ENCODE data around the gene ITPRIPL2.

ITPRIPL2 gene

DNA sequence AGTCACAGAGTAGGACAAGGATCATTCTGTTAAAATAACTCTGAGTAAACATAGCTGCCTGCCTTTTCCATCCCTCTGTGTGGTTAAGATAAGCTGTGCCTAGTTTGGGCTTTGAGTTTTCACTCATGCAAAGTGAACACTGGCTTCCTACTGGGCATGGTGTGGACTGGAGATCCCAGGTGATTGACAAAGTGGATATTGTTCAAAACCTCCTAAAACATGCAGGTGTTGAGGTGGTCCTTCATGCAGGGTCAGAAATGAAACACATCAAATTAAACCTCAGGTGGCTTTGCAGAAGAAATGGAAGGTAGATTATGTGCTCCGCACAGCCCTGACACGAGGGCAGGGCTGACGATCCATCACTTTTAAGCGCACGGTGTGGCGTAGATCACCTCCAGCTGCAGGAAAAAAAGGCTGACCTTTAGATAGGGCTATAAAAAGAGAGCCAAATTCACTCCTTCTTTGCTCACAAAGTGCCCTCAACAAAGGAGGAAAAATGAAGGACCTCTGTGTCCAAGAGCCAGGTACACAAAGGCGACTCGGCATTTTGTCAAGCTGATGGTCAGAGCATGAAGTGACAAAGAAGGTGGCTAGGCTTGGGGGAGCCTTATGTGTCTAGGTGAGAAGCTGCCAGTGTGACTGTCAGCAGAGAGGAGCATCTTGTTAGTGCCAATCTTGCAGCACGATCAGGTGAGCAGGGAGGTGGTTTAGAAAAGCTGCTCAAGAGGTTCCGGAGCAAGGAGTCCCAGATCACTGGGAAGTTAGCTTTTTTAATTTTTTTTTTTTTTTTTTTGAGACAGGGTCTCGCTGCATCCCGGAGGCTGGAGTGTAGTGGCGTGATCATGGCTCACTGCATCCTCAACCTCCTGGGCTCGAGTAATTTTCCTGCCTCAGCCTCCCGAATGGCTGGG, 19.9 kb upstream of the ITPRIPL2 start:
- DNase-seq (ENCODE audit: low read depth): no peak

DNA sequence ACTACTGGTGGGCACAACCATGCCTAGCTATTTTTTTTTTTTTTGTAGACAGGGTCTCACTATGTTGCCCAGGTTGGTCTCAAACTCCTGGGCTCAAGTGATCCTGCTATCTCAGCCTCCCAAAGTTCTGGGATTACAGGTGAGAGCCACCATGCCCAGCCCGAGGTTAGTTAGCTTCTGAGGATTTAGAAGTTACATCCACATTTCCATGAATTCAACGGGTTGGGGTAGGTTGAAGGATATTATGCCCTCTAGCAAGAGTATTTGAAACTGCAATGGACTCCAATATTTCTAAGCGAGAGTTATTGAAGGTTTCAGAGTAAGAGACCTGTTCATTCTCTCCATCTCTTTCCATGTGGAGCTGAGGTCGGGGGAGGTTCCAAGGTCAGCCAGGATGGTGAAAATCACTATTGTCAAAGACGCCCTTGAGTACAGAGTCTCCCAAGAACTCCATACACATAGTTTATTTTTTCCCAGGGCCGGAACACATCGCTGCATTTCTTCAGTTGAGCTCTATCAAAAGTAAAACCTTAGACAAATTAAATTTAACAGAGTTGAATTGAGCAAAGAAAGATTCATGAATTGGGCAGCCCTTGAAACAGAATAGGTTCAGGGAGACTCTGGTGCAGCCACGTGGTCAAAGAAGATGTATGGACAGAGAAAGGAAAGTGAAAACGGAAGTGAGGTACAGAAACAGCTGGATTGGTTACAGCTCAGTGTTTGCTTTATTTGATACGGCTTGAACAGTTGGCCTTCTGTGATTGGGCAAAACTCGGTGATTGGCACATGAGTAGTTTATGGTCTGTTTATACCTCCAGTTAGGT, 19.0 kb upstream of the ITPRIPL2 start:
- DNase-seq (ENCODE audit: low read depth): no peak

DNA sequence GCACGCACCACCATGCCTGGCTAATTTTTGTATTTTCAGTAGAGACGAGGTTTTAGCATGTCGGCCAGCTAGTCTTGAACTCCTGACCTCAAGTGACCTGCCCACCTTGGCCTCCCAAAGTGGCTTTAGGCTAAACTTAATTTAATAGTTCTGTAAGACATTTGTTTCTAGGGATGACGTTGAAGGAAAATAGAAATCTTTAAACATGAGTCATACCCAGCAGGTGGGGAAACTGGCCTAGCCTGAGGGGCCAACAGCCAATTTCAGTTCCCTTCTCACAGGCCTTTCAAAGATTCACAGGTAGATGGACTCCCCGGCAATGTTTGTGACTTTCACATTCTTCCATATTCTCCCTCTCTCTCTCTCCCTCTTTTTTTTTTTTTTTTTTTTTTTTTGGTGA, 18.1 kb upstream of the ITPRIPL2 start:
- DNase-seq (ENCODE audit: low read depth): no peak

DNA sequence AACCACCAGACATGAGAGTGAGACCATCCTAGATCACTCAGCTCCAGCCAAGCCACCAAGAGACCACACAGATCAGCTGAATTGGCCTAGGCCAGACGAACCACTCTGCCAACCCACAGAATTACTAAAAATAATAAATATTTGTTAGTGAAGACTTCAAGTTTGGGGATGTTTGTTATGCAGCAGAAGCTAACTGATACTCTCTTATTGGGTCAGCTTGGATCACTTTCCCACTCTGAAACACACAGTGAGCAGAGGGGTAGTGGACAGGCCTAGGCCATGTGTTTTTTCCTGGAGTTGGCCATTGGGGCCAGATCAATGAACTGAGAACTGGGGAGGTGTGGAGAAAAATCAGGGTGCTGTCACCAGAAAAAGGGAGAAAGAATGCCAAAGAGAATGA, 15.6 kb upstream of the ITPRIPL2 start:
- no peak for DNase-seq (ENCODE audit: low read depth)

DNA sequence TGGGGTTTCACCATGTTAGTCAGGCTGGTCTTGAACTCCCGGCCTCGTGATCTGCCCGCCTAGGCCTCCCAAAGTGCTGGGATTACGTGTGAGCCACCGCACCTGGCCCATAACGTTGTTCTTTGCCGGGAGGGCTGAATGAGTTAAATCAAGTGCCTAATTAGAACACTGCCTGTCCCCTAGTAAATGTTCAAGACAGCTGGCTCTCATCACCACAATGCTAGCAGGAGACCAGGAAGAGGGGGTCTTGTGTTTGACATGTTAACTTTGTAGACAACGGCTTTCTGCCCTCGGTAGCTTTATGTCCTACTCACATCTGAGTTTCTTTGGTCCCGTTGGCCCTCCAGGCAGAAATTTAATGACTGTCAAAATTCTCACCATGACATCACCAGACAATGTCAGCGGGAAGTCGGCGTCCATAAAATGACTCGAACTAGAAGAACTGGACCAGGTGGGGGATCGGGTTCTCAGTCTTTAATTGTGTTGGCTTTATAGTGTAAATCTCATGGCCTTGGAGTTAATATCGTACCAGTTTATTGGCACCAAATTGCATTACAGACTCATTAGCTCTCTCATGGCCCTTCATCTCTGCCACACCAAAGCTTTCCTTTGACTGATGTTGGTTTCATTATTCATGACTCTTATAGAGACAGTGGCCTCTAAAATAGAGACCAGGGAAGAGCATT, 11.4 kb upstream of the ITPRIPL2 start:
- DNase-seq (ENCODE audit: low read depth): no peak

DNA sequence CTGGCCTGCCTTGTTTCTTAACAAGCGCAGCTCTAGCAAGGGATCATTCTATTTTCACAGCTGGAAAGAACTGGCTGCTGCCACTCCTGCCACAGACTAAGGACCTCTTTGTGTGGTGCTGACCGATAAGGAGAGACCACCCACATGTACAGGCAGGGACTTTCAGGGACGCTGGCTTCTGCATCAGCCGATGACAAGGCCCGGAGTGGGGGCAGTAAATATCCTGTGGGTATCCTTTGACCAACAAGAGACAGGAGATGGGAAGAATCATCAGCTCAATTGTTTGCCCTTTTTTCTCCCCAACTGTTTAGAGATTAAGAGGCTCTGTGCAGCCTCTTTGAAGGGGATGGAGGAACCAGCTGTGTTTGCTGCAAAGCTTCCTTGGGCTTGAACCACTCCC, 9.2 kb upstream of the ITPRIPL2 start:
- DNase-seq (ENCODE audit: low read depth): no peak

DNA sequence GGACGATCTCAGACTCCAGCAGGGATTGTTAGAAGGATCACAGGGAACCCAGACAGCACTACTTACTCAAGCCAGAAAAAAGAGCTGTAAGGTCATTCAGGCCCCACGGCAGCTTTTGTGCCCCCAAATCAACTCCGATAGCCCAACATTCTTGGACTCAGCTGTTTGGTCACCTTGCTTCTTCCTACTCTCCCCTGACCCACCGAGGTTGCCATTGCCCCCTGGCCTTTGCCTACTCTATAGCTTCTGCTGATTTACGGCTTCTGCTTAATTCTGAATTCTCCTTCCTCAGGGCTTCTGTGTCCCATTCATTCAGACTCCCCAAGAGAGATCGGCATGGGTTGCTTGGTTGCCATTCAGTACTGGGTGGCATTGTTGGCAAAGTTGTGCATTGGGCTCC, 8.6 kb upstream of the ITPRIPL2 start:
- DNase-seq (ENCODE audit: low read depth): no peak

DNA sequence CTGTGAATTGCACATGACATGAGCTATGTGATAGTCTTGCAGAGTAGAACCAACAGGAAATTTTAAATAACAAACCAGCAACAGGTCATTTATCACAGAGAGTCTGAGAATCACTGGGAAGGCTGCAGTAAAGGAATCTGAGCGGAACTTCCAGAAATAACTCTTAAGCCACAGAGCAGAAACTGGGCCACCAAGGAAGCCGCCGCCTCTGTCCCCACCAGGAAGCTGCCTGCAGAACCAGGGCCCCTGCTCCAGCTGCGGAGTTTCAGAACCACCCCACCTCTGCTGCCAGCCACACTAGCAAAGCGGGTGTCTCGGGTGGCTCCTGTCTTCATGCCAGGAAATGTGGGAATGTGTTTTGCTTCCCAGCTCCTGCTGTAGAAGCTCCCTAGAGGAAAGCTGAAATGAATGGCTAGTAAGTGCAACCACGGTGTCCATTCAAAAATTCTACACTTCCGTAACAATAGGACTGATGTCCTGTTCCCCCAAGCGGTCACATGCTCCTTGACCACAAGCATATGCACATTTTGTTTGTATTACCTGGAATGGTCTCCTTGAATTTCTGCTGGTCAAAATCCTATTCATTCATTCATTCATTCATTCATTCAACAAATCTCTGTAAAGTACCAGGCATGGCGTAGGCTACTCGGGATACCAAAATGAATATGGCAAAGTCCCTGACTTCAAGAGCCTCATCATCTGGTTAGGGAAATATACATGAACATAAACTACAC, 7.7 kb upstream of the ITPRIPL2 start:
- DNase-seq (ENCODE audit: low read depth): no peak

DNA sequence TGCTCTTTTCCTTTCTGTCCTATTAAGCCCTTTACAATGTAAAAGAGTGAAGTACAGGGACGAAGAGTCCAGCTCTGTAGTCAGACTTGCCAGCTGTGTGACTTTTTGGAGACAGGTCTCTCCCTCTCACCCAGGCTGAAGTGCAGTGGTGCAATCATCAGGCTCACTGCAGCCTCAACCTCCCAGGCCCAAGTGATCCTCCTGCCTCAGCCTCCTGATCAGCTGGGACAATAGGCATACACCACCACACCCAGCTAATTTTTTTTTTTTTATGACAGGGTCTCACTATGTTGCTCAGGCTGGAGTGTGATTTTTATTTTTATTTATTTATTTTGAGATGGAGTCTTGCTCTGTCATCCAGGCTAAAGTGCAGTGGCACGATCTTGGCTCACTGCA, 7.1 kb upstream of the ITPRIPL2 start:
- DNase-seq (ENCODE audit: low read depth): no peak

DNA sequence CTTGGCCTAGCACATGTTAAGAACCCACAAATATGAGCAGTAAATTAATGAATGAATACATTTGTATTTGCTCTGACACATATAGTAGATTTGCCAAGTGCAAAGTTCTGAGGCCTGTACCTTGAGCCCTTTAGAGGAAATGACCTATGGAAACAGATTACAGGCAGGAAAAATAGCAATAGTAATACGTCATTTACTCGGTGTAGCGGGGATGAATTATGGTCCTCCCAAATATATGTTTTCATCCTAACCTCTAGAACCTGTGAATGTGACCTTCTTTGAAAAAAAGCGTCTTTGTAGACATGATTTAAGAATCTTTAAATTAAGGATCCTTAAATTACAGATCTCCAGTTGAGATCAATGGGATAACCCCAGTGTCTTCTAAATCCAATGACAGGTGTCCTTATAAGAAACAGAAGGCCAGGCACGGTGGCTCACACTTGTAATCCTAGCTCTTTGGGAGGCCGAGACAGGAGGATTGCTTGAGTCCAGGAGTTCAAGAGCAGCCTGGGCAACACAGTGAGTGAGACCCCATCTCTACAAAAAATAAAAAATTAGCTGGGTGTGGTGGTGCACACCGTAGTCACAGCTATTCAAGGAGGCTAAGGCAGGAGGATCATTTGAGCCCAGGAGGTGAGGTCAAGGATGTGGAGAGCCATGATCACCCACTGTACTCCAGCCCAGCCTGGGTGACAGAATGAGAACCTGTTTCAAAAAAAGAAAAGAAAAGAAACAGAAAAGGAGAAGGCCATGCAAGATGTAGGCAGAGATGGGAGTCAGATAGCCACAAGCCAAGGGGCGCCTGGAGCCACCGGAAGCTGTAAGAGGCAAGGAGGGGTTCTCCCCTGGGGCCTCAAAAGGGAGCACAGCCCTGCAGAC, 5.1 kb upstream of the ITPRIPL2 start:
- DNase-seq (ENCODE audit: low read depth): no peak

DNA sequence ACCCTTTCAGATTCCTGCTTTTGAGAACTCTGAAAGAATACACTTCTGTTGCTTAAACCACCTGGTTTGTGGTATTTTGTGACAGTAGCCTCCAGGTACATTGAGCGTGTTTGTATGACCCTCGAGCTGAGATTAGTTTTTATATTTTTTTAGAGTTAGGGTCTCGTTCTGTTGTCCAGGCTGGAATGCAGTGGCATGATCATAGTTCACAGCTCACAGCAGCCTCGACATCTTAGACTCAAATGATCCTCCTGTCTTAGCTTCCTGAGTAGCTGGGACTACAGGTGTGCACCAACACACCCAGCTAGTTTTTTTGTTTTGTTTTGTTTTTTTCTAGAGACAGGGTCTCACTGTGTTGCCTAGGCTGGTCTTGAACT, 4.5 kb upstream of the ITPRIPL2 start:
- DNase-seq (ENCODE audit: low read depth): no peak

DNA sequence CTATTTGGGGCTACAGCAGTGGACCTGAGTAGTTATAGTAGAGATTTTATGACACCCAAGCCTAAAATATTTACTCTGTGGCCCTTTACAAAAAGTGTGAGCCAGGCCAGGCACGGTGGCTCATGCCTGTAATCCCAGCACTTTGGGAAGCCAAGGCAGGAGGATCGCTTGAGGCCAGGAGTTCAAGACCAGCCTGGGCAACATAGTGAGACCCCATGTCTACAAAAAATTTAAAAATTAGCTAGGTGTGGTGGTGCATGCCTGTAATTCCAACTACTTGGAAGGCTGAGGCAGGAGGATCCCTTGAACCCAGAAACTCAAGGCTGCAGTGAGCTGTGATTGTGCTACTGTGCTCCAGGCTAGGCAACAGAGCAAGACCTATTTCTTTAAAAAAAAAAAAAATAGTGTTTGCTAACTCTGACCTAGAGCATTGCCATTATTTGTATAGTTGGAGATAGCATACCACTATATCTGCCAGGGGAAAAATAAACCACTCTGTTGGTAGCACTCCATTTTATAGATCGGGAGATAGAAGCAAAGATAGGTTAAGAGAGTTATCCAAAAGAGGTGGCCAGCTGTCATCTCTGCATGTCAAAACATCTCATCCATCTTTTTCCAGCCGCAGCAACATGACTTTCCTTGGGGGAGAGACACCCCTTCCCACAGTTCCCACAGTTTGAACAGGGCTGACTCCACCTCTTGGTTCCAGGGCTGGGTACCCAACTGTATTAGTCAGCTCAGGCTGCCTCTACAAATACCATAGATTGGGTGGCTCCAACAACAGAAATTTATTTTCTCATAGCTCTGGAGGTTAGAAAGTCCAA, 3.0 kb upstream of the ITPRIPL2 start:
- DNase-seq (ENCODE audit: low read depth): no peak

DNA sequence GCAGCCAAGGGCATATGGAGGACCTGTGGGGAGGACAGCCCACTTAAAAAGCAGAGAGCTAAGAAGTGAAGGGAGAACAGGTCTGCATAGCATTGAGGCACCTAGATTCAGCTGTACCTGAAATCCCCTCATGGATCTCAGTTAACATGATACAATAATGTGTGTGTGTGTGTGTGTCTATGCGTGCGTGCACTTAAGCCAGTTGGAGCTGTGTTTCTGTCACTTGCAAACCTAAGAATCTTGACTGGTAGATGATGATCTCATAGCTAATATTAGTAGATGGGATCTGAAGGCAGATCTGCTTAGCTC, 1.7 kb upstream of the ITPRIPL2 start:
- no peak for DNase-seq (ENCODE audit: low read depth)

DNA sequence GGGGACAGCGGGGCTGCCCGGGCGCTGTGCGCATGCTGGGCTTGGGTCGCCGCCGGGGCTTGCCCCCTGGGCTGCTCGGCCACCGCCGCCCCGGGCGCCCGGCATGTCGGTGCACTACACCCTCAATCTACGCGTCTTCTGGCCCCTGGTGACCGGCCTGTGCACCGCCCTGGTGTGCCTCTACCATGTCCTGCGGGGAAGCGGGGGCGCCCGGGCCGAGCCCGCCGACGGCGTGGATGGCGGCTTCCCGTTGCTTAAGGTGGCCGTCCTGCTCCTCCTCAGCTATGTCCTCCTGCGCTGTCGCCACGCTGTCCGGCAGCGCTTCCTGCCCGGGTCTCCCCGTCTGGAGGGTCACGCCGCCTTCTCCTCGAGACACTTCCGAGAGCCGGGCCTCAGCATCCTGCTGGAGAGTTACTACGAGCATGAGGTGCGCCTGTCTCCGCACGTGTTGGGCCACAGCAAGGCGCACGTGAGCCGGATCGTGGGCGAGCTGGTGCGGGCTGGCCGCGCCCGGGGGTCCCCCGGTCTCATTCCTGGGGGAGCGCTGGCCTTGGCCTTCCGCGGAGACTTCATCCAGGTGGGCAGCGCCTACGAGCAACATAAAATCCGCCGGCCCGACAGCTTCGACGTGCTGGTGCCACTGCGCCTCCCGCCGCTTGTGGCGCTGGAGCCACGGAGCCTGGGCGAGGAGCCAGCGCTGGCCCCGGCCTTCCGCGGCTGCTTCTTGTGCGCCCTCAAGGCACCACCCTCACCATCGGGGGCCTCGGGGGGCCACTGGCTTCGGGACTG, 789 bp downstream of the ITPRIPL2 start:
- no peak for DNase-seq (ENCODE audit: low read depth)

DNA sequence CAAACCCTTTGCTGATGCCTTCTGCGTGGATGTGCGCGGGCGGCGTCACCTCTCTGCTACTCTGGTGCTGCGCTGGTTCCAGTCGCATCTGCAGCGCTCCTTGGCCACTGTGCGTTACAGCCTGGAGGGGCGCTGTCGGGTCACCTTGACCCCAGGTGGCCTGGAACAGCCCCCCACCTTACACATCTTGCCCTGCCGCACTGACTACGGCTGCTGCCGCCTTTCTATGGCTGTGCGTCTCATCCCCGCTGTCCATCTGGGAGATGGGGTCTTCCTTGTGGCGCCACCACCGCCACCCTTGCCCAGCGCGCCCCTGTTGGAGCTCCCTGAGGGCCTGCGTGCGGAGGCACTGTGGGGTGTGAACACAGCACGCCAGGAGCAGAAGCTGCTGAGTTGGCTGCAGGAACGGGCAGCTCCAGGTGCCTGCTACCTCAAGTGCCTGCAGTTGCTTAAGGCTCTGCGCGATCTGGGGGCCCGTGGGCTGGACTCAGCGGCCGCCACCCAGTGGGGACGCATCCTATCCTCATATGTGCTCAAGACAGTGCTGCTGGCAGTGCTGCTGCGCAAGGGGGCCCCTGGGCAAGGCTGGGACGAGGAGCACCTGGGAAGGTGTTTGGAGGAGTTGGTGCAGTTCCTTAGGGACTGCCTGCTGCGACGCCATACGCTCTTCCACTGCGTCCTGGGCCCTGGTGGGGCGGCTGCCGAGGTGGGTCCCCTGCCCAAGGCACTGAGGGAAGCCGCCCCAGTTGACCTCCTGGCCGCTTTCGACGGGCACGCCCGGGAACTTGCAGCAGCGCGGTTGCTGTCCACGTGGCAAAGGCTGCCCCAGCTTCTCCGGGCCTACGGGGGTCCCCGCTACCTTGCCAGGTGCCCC, 1.6 kb downstream of the ITPRIPL2 start:
- no peak for DNase-seq (ENCODE audit: low read depth)

DNA sequence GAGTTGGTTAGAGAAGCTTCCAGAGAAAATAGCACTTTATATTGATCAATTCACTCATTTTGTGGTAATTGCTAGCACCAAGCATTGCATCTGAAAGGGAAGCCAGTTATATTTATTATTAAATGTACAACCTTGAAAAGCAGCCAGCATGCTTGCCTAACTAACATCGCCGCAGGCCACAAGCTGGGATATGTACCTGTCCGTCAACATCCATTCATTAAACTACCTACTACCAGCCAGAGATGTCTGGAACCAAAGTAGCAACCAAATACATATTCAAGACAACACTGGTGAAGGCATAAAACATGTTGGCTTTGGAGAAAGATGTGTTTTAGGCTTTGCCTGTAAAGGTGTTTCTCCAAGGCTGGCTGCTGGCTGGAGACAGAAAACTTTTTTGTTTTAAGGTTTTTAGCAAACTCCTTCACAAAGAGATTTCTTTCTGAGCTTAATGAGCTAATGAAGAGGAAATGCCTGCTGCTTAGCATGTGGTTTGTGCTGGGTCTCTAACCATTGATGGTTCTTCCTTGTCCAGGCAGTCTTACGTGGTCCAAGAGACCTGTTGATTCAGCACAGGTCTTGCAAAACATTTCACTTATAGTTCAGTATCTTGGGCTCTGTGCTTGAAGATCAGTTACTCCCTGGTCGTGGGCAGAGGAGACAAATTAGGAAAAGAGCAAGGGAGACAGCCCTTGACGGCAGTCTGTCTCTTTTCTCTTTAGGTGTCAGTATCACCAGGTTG, 3.1 kb downstream of the ITPRIPL2 start:
- no peak for DNase-seq (ENCODE audit: low read depth)

DNA sequence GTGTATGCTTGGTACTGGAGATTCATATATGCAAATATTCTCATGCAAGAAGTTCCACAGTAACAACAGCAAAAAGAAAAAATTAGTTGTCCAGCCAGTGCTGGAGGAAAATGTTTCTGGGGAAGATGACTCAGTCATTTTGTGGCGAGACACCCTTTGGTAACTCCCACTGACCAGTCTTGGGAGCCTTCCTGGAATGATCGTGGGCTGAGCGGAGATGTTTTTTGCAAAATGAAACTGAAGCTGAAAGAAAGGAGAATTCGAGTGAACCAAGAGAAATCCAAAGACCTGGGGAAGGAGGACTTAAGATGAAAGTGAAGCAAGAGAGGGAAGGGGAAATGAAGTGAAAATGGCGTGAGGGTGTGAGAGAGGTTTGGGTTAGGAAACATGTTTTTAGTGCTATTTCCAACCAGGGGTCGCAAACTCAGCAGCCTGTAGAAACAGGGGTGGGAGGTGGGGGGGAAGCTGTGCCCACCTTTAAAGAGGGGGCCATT, 5.2 kb downstream of the ITPRIPL2 start:
- no peak for DNase-seq (ENCODE audit: low read depth)

DNA sequence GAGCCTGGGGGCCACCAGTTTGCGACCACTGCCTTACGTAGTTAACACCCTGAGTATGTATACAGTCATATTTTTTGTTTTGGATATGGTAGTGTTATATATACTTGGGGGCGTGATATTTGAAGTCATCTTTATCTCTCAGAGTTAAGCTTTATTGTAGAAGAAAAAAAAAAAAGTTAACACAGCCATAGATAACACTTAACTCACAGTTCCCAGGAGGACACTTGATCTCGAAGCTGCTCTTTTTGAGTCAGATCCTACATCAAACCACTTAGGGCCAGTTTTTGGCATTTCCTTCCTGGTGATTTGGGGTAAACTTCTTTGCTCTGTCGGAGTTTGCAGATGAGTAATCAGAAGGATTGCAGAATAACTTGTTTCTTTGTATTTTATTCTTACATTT, 5.8 kb downstream of the ITPRIPL2 start:
- DNase-seq (ENCODE audit: low read depth): no peak

Data from HS-27A (cell line).